Omental fat pad (tissue), 4 donors: ENCODE results near the gene PALM. TPM values are rescaled to one million over a fixed set of nuclear protein-coding genes. Genes with fewer than 3 reads are reported as not detected.

Source experiments
- ATAC-seq: fragments of 150-250 bp; one replicate; pipeline ENCODE4 v1.9.1; 2016; ENCODE audit warnings: mild to moderate bottlenecking, moderate library complexity; ENCODE audit not compliant: low FRiP score
- DNase-seq: peaks from one replicate; pipeline ENCODE4 v3.0.0-alpha.2; 2019; ENCODE audit warnings: low spot score
- total RNA-seq, 4 donors: library from RNA; depleted of rRNA; stranded (reverse); fragments of >200 nt; gene quantifications; one replicate each; pipeline ENCODE4 v1.1.0, GENCODE V29; 2016
- TF ChIP-seq, protein P1 (sequence below), 3 donors: fragments of 450-650 bp; IDR thresholded peaks; one replicate each; pipeline ENCODE4 v1.5.1; 2016 to 2017; ENCODE audit warnings: antibody characterized with exemption in 3 of 3, mild to moderate bottlenecking in 3 of 3, moderate library complexity in 2 of 3

Gene PALM
- total RNA-seq, 4 donors from 2014 or later: 44.6 to 119 (median 54.8) TPM

DNA sequence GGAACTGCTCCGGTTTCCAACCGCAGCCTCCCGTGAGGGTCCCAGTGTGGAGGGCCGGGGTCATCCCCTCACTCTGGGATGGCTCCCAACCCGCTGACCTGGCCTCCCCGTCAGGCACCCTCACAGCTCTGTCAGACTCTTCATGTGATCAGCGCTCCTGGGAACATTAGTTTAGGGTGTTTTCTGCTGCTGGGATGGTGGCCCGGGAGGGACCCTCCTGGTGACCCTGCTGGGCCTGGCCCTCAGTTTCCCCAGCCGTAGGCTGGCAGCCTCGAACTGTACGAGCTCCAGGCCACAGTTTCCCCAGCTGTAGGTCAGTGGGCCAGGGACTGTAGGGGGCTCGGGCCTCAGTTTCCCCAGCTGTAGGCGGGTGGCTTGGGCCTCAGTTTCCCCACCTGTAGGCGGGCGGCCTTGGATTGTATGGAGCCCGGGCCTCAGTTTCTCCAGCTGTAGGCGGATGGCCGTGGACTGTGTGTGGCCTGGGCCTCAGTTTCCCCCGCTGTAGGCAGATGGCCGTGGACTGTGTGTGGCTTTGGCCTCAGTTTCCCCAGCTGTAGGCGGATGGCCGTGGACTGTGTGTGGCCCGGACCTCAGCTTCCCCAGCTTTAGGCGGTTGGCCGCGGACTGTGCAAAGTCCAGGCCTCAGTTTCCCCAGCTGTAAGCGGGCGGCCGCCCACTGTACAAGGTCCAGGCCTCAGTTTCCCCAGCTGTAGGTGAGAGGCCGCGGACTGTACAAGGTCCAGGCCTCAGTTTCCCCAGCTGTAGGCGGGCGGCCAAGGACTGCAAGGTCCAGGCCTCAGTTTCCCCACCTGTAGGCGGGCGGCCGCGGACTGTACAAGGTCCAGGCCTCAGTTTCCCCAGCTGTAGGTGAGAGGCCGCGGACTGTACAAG lies 87.2 kb downstream of the PALM start:
- TF ChIP-seq, protein P1, sequence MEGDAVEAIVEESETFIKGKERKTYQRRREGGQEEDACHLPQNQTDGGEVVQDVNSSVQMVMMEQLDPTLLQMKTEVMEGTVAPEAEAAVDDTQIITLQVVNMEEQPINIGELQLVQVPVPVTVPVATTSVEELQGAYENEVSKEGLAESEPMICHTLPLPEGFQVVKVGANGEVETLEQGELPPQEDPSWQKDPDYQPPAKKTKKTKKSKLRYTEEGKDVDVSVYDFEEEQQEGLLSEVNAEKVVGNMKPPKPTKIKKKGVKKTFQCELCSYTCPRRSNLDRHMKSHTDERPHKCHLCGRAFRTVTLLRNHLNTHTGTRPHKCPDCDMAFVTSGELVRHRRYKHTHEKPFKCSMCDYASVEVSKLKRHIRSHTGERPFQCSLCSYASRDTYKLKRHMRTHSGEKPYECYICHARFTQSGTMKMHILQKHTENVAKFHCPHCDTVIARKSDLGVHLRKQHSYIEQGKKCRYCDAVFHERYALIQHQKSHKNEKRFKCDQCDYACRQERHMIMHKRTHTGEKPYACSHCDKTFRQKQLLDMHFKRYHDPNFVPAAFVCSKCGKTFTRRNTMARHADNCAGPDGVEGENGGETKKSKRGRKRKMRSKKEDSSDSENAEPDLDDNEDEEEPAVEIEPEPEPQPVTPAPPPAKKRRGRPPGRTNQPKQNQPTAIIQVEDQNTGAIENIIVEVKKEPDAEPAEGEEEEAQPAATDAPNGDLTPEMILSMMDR (IDR thresholded peaks at IDR 0.05): no peak
- DNase-seq: no peak
- no peak for ATAC-seq

DNA sequence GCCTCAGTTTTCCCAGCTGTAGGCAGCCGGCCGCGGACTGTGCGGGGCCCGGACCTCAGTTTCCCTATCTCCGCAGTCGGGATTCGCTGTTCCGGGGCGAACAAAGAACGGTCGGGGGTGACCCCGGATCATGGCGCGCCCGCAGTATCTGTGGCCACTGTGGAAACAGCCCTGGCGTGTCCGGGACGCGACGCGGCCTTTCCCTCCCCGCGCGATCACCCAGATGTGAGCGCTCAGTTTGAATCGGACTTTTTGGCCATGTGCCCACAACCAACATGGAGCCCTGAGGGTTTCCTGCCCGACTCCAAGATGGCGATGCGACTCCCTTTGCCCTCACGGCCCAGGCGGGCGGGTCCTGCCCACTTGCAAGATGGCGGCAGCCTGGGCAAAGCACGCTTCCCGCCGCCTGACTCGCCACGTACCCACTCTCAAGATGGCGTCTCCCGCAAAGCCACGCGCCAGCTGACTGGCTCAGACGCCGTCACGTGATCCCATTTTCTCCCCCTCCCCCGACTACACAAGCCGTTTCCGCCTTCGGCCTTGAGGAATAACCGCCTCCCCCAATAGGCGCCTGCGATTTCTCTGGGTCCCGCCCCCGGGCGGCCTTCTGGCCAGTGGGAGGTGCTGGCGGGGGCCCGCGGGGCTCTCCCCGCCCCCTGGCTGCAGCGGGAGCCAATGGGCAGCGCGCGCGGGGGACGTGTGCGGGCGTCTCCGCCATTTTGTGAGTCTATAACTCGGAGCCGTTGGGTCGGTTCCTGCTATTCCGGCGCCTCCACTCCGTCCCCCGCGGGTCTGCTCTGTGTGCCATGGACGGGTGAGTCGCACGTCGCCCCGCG lies 88.2 kb downstream of the PALM start, which contains the start of gene PTBP1:
Gene PTBP1 (plus strand): TSS at position 761 of the 836 bp plus-strand sequence. CDS start 46 bp downstream, at position 807.
- TF ChIP-seq, protein P1 (IDR thresholded peaks at IDR 0.05): no peak
- peak; percentile 87 for ATAC-seq
- DNase-seq: peak; percentile 93

Other genes with a start within 250 kb of the PALM start
- gene SHC2, start 247.9 kb upstream of the PALM start, total RNA-seq: 10 to 100 TPM; 11.7 to 27.1 (median 18.8) TPM
- under 1 TPM in 1 of 4 donors, not detected in 3; 0.69 TPM for gene MADCAM1, start 212.4 kb upstream of the PALM start, total RNA-seq
- gene TPGS1, start 201.4 kb upstream of the PALM start, total RNA-seq: 10 to 100 TPM; 45.5 to 61.2 (median 46.1) TPM
- 10 to 100 TPM; 40.2 to 67.7 (median 55.5) TPM for gene CDC34, start 177.2 kb upstream of the PALM start, total RNA-seq
- gene GZMM, start 164.9 kb upstream of the PALM start, total RNA-seq: 1 to 10 TPM in 2 of 4 donors, not detected in 2; 1.1 to 3.7 TPM
- 100 to 1,000 TPM; 331 to 521 (median 417) TPM for gene BSG, start 136.3 kb upstream of the PALM start, total RNA-seq
- gene HCN2, start 119.1 kb upstream of the PALM start, total RNA-seq: under 1 TPM in 2 of 4 donors, not detected in 2; 0.13 to 0.56 TPM
- gene POLRMT, start 75.4 kb upstream of the PALM start, total RNA-seq: 10 to 100 TPM; 17.3 to 33.8 (median 30.1) TPM
- under 1 TPM in 1 of 4 donors, not detected in 3; 0.38 TPM for gene FGF22, start 69.1 kb upstream of the PALM start, total RNA-seq
- gene RNF126, start 45.7 kb upstream of the PALM start, total RNA-seq: 10 to 100 TPM; 40.1 to 87.7 (median 47.7) TPM
- 100 to 1,000 TPM; 120 to 212 (median 152) TPM for gene FSTL3, start 32.5 kb upstream of the PALM start, total RNA-seq
- under 1 TPM in 1 of 4 donors, not detected in 3; 0.95 TPM for gene PRSS57, start 13.5 kb upstream of the PALM start, total RNA-seq
- 1 to 10 TPM in 3 of 4 donors, not detected in 1; 1.4 to 9.6 (median 3.2) TPM for gene MISP, start 42.2 kb downstream of the PALM start, total RNA-seq
- 100 to 1,000 TPM; 106 to 195 (median 137) TPM for gene PTBP1, start 88.5 kb downstream of the PALM start, total RNA-seq
- not detected for gene PLPPR3, start 113.0 kb downstream of the PALM start, total RNA-seq
- 1 to 10 TPM in 1 of 4 donors, not detected in 3; 1.1 TPM for gene AZU1, start 118.9 kb downstream of the PALM start, total RNA-seq
- not detected for gene PRTN3, start 132.1 kb downstream of the PALM start, total RNA-seq
- gene ELANE, start 143.4 kb downstream of the PALM start, total RNA-seq: 1 to 10 TPM in 2 of 4 donors, under 1 TPM in 1, not detected in 1; 0.72 to 7.7 (median 1.0) TPM
- 1,000 to 10,000 TPM; 1,367 to 3,469 (median 2,171) TPM for gene CFD, start 150.7 kb downstream of the PALM start, total RNA-seq
- 10 to 100 TPM; 20.1 to 34.0 (median 24.5) TPM for gene MED16, start 184.3 kb downstream of the PALM start, total RNA-seq
- not detected for gene RNU6-9, start 184.5 kb downstream of the PALM start, total RNA-seq
- 10 to 100 TPM; 27.1 to 55.2 (median 44.4) TPM for gene R3HDM4, start 204.3 kb downstream of the PALM start, total RNA-seq
- gene KISS1R, start 208.4 kb downstream of the PALM start, total RNA-seq: under 1 TPM in 1 of 4 donors, not detected in 3; 0.24 TPM
- 10 to 100 TPM in 2 of 4 donors, 1 to 10 TPM in 2; 3.7 to 15.1 (median 7.7) TPM for gene ARID3A, start 217.1 kb downstream of the PALM start, total RNA-seq